Measurements from ENCODE around the gene MRPL17.

Gene MRPL17

DNA sequence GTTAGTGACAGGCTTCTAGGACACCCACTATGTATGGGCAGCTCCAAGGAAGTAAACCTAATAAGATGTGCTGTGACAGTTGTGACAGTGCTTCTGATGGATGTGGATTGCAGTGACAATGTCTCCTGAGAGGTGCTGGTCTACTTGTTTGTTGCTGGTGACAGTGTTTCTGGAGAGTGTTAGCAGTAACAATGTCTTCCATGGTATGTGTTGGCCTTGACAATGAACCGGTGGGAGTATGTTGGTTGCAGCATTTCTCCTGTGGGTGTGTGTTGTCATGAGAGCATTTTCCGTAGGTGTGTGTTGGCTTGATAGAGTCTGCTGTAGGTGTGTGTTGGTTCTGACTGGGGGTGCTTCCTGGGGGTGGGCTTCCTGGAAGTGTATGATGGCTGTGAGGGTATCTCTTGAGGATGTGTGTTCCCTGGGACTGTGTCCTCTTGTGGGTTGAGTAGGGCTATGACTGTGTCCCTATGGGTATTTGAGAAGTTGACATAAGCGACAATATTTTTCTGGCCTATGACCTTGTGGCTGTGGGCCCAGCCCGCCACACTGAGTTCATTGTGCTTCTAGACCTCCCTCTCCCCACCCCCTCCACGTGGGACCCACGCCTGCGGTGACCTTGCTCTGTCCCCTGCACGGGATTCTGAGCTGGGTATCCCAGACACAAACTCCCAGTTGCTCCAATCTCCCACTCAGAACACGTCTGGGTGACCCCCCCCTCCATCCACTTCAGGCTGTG, 28.7 kb downstream of the MRPL17 start:
- DNase-seq (ENCODE audit: low spot score): peak; percentile 60

DNA sequence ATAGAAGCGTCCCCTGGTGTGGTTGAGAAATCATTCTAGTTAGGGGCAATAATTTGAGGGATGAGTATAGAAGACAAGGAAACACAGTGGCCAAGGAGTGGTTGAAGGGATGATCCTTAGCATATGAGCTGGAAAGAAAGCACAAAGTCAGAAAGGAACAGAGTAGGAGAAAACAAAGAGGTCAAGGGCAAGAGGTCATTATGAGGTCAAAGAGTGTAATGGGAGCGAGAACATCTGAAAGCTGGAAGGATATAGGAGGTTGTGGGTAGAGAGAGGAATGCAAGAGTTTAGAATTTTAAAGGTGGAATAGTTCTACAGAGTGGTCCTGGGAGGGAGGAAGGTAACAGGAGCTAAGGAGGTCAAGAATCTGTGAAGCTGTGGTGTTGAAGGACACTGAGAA, 29.5 kb downstream of the MRPL17 start:
- no peak for DNase-seq (ENCODE audit: low spot score)

DNA sequence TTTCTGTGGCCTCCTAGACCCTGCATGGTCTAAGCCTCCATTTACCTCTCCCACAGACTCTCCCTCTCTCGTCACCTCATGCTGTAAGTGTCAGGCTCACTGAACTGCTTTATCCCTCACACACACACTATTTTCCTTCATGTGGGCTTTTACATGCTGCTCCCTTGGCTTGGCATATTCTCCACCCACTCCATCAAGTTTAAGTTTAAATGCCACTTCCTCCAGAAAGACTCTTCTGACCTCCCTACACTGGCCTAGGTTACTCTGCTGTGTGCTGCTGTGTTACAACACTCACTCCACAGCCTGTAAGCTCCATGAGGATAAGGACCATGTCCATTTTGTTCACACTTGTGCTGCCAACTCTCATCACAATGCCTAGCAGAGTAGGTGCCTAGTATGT, 30.0 kb downstream of the MRPL17 start:
- no peak for DNase-seq (ENCODE audit: low spot score)

DNA sequence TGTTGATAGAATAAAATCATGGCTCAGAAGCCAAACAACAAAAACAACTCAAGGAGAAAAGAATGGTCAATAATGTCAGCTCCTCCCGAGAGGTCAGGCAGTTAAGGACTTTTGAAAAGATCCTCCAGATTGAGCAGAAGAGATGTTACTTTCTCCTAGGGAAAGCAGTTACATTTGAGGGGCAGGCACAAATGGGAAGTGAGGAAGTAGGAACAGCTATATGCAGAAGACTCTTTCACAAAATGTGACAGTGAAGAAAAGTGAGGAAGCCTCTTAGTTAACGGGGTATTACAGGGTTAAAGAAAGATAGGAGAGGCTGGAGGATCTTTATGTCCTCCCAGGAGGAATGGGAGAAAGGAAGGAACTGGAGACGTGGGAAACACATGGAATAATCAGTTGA, 31.0 kb downstream of the MRPL17 start:
- DNase-seq (ENCODE audit: low spot score): no peak

DNA sequence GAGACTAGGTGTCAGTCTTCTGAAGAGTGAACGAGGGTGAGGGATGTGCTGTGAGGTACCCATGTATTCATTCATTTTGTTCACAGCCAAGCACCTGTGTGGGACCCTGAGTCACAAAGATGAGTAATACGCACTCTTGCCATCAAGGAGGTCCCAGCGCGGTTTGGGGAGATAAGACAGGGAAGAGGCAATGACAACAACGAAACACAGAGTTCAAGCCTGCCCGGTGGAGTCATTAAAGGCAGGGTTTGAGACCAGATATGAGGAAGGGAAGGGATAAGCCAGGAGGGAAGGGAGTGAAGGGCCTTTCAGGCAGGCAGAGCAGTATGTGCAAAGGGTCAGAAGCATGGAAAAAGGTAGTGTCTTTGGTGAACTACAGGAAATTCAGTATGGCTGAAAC, 32.2 kb downstream of the MRPL17 start:
- no peak for DNase-seq (ENCODE audit: low spot score)

DNA sequence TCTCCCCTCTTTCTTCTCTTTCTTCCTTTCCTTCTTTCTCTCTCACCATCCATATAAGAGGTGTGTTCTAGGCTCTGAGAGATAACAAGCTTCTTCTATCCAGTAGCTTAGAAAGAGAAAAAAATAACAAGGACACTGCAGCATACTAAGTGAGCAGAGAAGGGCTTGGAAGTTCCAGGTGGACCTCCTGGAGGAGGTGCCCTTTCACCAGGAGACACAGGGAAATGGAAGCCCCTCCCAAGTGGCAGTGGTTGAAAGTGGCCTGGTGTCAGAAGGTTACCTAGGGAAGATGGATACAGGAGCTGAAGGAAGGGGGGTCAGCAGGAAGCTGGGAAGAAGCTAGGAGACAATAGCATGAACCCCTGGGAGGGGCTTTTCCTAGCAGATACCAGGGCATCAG, 33.0 kb downstream of the MRPL17 start:
- DNase-seq (ENCODE audit: low spot score): no peak

DNA sequence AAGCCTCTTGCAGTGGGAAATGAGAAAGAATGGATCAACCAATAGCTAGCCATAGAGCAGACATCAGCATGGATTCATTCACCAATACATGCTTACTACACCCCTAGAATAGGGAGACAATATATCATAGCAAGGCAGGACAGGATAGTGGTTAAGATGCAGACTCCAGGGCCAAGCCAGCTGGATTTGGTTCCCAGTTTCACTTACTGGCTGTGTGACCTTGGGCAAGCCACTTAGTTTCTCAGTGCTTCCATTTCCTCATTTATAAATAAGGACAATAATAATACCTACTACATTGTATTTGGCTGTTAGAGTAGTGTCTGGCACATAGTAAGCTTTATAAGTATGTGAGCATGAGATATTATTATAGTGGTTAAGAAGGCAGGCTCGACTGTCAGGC, 34.6 kb downstream of the MRPL17 start:
- no peak for DNase-seq (ENCODE audit: low spot score)

DNA sequence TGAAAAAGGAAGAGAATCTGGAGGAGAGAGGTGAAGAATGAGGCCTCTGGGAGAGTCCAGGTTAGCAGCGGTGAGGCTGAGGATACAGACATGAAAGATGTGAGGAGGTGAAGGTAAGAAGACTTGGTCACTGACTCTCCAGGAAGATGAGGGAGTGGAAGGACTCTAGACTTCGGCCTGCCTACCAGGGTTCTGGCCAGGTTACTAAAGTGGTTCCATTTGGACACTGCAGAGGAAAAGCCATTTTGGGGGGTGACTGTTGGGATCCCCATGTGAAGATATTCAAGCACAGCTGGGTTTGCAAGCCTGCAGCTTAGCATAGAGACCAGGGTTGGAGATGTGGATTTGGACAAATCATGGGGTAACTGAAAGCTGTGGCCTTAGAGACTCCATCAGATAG, 35.3 kb downstream of the MRPL17 start:
- DNase-seq (ENCODE audit: low spot score): no peak

DNA sequence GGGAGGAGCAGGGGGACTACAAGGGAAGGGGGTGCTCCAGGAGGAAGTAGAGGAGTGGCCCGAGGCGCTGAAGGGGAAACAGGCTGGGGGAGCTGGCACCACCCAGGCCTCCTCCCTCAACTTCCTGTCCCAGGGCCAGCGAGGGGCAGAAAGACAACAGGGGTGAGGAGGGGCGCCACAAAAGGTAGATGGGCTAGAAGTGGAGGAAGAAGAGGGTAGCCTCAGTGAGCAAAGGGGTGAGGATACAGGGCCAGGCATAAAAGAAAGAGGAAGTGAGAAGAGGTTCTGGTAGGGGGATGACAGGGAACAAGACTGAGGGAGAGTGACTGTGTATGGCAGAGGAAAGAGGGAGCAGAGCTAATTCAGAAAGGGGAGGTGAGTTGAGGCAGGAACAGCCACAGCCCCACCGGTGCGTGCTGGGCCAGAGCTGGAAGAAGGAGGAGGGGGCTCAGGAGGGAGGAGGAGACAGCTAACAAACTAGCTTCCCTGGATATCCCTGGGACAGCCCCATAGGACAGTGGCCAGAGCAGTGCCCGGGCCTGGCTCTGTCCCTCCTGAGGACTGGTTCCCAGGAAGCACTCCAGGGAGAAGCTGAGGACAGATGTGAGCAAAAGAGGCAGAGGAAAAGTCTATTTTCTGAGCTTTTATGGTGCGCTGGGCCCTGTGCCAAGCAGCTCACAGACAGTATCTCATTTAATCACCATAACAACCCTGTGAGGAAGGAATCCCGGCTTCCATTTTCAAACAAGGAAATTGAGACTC, 36.0 kb downstream of the MRPL17 start:
- DNase-seq (ENCODE audit: low spot score): no peak

DNA sequence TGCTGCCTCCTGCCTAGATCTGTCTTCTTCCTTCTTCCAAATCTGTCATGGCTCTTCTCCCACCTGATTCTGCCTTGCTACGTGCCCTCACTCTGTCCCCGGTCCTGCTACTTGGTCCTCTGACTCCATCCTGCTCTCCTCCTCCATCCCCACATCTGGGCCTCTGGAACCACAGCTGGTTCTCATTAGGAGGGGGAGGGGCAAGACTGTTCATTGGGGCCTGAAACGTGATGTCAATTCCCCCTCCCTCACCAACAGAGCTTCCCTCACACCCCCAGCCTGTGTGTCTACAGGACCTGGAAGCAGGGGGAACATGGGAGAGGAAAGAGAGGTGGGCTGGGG, 36.6 kb downstream of the MRPL17 start:
- DNase-seq (ENCODE audit: low spot score): no peak

DNA sequence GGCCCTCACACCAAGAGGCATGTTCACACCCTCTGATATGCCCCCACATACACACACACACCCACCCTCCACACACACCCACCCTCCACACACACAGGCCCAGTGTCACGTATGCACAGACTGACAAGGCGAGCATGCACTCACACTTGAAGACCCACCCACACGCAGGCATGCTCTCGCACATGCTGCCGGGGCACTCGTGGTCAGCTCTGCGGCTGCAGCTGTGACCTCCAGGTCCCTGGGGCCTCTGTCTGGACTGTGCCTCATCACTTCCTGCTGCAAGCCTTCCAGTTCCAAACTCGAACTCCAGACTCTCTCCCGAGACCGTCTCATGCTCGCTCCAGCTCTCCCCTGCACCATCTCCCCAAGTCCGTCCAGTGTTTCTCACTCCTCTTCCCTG, 37.1 kb downstream of the MRPL17 start:
- DNase-seq (ENCODE audit: low spot score): no peak

DNA sequence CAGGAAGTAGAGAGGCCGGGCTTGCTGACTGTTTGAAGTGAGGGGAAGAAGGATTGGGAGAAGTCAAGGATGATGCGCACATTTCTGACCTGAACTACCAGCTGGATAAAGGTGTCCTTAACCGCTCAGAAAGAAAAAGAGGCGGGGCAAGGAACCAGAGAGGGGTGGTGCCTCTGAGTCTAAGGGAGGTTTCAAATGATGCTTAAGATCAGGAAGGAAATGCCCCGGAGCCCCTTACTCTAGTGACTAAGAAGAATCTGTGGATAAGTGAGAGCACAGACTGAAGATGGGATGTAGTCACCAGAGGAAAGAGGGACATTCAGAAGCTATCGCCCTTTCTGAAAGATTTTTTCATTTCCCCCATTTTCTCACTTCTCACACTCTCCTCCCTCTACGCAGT, 40.2 kb downstream of the MRPL17 start:
- DNase-seq (ENCODE audit: low spot score): no peak

DNA sequence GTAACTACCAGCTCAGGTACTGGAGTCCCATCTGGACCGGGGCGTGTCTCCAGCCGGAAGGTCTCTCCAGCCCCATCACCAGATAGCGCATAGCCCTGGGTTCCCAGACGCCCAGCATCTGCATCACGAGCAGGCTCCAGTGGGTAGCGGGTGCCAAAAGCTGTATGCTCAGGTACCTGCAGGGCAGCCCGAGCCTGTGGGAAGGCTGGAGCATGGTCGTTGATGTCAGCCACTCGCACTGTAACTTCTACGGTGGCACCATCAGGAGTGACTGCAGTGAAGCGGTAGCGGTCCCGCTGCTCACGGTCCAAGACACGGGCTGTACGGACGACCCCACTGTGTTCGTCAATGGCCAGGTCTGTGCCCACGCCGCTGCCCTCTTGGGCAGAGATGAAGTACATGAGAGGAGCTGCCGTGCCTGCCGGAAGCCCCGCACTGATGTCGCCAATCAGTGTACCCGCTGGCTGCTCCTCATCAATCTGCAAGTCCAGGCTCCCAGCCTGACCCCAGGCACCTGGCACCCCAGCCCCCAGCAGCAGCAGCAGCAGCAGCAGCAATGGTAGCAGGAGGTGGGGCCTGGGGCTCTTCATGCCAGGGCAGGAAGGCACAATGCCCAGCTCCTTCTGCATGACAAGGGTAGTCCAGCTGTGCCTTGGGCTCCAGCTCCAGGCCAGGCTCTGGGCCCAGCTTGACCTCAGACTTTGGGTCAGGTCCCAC, 42.0 kb downstream of the MRPL17 start:
- DNase-seq (ENCODE audit: low spot score): peak; percentile 72

DNA sequence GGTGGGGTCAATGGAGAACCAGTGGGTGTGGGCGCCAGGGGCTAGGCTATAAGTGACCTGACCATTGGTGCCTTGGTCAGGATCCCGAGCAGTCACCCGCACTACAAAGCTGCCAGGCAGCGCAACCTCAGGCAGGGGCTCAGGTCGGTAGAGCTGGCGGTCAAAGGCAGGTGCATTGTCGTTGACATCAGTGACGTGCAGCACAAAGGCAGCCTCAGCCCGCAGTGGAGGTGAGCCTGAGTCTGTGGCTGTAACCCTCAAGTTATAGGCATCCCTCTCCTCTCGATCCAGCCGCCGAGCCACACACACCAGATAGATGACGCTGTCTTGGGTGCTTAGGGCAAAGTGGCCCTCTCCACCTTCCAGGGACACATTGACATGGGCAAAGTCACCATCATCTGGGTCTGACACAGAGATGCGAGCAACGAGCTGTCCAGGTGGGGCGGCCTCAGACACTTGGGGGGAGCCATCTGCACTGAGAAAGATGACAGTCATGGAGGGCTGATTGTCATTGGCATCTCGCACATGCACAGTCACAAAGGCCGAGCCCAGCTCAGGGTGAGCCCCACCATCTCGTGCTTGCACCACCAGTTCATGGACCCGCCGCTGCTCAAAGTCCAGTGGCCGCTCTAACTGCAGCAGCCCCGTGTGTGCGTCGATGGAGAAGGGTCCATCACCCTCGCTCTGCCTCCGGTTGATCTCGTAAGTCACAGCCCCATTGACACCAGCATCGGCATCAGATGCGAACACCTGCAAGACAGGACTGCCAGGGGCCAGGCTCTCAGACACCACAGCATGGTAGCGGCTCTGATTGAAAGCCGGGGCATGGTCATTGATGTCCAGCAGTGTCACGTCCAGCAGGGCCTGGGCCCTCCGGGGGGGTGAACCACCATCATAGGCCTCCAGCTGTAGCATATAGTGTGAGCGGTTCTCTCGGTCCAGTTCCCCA, 42.8 kb downstream of the MRPL17 start:
- no peak for DNase-seq (ENCODE audit: low spot score)

DNA sequence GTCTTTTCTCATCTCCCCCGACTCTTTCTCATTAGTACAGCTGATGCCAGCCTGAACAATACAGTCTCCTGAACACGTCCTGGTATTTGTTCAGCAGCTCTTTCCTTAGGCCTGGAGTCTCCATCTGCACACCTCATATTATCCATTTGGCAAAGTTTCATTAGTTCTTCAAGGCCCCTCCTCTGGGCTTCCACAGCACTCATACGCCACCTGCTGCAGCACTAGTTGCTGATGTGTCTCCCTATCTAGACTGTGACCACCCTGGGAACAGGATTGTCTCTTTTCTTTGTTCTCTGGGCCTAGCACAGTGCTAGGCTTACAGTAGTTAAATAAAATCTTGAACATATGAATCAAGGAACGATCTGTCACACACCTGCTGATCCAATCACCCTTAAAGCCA, 44.7 kb downstream of the MRPL17 start:
- DNase-seq (ENCODE audit: low spot score): no peak

DNA sequence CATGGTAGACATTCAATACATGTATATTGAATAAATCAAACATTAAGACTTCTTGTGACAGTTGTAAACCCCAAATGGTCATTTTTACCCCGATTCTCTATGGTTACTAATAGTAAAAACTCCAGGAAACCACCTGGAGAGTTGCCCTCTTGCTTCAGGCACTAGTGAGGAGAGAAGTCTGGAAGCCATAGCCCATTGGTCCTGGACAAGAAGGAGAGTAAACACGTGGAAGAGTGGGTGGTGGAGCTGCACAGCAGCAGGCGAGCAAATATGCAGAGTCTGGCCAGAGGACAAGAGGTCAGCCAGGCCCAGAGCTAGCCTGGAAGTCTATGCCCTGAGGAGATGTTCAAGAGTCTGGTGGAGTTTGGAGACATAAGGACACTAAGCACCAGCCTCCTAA, 45.3 kb downstream of the MRPL17 start:
- peak; percentile 30 for DNase-seq (ENCODE audit: low spot score)

DNA sequence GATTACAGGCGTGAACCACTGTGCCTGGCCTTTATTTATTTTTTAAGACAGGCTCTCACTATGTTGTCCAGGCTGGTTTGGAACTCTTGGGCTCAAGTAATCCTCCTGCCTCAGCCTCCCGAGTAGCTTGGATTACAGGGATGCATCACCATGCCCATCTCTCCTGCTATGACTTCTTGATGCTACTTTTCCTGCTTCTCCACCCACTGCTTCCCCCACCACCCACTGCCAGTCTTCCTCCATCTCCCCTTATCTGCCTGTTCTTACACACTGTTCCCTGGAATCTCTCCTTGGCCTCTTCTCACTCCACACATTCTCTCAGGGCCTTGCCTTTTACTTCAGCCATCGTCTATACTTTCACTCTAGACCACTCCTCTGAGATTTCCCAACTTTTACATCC, 46.7 kb downstream of the MRPL17 start:
- DNase-seq (ENCODE audit: low spot score): no peak

DNA sequence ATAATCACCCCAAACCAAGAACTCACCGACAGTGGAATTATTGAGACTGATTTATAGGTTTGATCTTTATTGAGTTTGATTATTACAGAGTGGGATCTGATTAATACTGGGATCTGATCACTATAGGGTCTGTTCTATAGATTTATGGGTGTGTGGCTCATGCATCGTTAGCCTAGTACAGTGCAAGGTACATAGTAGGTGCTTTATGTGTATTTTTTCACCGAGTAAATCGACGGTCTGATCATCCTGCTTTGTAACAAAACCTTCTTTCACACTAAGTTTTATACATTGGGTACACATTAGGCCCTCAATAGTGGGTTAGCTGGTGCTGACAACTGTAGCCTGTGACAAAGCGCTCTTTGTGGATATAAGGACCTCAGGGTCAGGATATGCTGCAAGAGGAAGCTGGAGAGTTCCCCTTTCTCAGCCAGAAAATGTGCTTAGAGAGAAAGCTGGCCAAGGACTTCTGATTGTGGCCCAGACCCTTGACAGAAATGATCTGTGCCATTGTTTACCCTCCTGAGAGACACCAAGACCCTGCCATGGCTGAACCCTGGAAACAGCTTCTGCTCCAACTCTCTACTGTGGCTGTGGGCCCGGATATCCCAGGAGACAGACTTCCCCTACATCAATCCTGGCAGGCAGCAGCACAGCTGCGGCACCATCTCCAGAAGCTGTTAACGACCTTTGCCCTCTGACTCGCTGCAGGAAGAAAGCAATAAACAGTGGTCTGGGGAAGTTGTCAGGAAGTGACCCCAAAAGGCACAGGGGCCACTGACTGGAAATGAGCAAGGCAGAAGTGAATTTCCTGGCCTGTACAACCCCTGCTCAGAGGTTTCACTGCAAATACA, 47.8 kb downstream of the MRPL17 start:
- peak; percentile 83 for DNase-seq (ENCODE audit: low spot score)

DNA sequence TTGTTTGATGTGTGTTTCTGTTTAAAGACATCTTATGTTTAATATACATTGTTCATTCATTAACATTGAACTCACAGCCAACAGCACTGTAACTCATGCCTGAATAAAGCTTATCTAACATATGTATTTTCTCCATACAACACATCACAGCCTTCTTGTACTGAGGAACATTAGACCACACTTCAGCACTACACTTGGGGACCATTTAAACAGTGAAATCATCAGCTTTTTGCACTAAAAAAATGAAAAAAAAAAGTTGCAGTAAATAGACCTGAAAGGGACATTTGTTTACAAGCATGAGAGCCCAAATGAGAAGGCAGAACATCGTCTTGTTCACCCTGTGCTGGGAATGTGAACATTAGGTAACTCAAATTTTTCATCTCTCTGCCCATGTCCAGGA, 48.6 kb downstream of the MRPL17 start:
- no peak for DNase-seq (ENCODE audit: low spot score)

DNA sequence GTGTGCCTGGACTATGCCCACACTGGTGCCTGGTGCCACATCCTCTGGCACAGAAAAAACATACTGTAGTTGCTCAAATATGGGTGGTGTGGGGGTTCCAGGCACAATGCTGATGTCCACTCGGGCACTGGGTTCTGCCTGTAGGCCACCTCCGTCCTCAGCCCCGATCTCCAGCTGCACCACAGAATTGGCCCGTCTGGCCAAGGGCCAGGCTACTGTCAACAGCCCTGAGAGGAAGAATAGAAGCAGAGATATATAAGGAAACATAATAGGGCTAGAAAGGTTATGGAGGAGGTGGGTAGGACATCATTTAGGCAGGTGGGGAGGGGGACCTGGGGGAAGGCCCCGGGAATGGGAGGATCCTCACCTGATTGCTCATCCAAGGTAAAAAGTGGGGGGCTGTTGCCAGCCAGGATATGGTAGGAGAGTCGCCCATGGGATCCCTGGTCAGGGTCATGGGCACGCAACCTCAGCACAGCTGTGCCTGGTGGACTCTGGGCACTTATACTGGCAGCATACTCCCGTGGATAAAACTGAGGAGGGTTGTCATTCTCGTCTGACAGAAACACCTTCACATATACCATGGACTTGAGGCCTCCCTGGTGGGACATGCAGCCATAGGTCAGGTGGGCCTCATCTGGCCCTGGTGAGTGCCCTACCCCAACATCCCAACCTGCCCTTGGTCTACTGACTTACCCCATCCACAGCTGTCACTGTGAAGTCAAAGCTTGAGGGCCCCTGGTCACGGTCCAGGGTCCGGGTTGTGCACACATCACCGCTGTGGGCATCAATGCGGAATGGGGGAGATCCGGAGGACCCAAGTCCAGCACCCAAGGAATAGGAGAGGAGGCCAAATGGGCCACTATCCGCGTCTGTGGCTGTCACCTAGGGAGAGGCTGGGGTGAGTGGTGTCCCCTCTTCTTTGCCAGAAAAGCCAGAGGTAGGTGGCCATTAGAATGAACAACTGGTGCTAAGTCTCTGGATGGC, 49.4 kb downstream of the MRPL17 start:
- no peak for DNase-seq (ENCODE audit: low spot score)

All from Ammon's horn (tissue), 1 donor.